Bronchial epithelial cell (primary cell): Measurements from ENCODE around the gene RRP15. TPM values are rescaled to one million over a fixed set of nuclear protein-coding genes. Genes with fewer than 3 reads are reported as not detected.
A peak's percentile ranks its signal among the peaks of the same experiment; 100 is the strongest.

Experiments used
- DNase-seq: peaks from one replicate; pipeline ENCODE4 v3.0.0-alpha.2; 2010; ENCODE audit warnings: low read depth
- FAIRE-seq: peaks from 2 replicates; lab custom pipeline; 2011; peaks lifted over from hg19 to GRCh38; lab: Jason Lieb, UNC
- H3K27me3 ChIP-seq: 2 replicates; pipeline ENCODE4 v1.5.1; 2011; ENCODE audit warnings: low read length; ENCODE audit not compliant: control insufficient read depth, insufficient read depth
- H3K36me3 ChIP-seq: 2 replicates; pipeline ENCODE4 v1.5.1; 2011; ENCODE audit warnings: low read length; ENCODE audit not compliant: control insufficient read depth, insufficient read depth
- H3K4me3 ChIP-seq: 2 replicates; pipeline ENCODE4 v1.5.1; 2011; ENCODE audit warnings: mild to moderate bottlenecking, low read depth, low read length, control low read depth
- CTCF ChIP-seq: IDR thresholded peaks from 2 replicates; pipeline ENCODE4 v1.5.1; 2011; ENCODE audit warnings: mild to moderate bottlenecking, moderate library complexity, low read length, control low read depth, inconsistent platforms; ENCODE audit not compliant: insufficient read depth, severe bottlenecking
- total RNA-seq: library from RNA; depleted of rRNA; stranded (reverse); fragments of >200 nt; gene quantifications from 2 replicates; pipeline ENCODE4 v1.2.1, GENCODE V29; 2014

Gene RRP15
- total RNA-seq, 1 donor from 2014 or later, result 6.8 TPM

- no peak for TF ChIP-seq CTCF
- no peak overlapping the region for H3K4me3 ChIP-seq
- H3K27me3 ChIP-seq, result no peaks in the 10 kb centered on the region
- no peak for FAIRE-seq
- no peak for DNase-seq
- no peaks in the 10 kb centered on the region for H3K36me3 ChIP-seq
Measured at GRCh38 chr1:218357893-218358232, 72.8 kb downstream of the RRP15 start.

GRCh38 chr1:218361298-218362065 is 76.4 kb downstream of the RRP15 start:
- H3K4me3 ChIP-seq, result no peak overlapping the region
- DNase-seq, result peak; percentile 42
- no peaks in the 10 kb centered on the region for H3K36me3 ChIP-seq
- H3K27me3 ChIP-seq, result no peaks in the 10 kb centered on the region
- peak; percentile 36 for TF ChIP-seq CTCF
- no peak for FAIRE-seq

- no peak for TF ChIP-seq CTCF
- Histone ChIP-seq H3K36me3 (no peaks in the 10 kb centered on the region), H3K4me3 (no peak overlapping the region), H3K27me3 (no peaks in the 10 kb centered on the region)
- DNase-seq, result no peak
- FAIRE-seq, result no peak
Measured at GRCh38 chr1:218362418-218363076, 77.5 kb downstream of the RRP15 start.

GRCh38 chr1:218363141-218363540 is 78.0 kb downstream of the RRP15 start:
- Histone ChIP-seq H3K4me3 (no peak overlapping the region), H3K27me3 (no peaks in the 10 kb centered on the region), H3K36me3 (no peaks in the 10 kb centered on the region)
- DNase-seq (no peak), FAIRE-seq (no peak)
- no peak for TF ChIP-seq CTCF

GRCh38 chr1:218364028-218364710 is 79.1 kb downstream of the RRP15 start:
- FAIRE-seq, result no peak
- H3K27me3 ChIP-seq, result no peaks in the 10 kb centered on the region
- no peak for TF ChIP-seq CTCF
- H3K4me3 ChIP-seq, result no peak overlapping the region
- no peaks in the 10 kb centered on the region for H3K36me3 ChIP-seq
- no peak for DNase-seq
